ENCODE results near the gene ERGIC1.
A peak's percentile ranks its signal among the peaks of the same experiment; 100 is the strongest.
"Not testable (repeated sequence)": the region's sequence is repeated elsewhere in the genome, so short reads cannot be mapped to it uniquely, and the experiment has no call there.

Gene ERGIC1, protein sequence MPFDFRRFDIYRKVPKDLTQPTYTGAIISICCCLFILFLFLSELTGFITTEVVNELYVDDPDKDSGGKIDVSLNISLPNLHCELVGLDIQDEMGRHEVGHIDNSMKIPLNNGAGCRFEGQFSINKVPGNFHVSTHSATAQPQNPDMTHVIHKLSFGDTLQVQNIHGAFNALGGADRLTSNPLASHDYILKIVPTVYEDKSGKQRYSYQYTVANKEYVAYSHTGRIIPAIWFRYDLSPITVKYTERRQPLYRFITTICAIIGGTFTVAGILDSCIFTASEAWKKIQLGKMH

DNA sequence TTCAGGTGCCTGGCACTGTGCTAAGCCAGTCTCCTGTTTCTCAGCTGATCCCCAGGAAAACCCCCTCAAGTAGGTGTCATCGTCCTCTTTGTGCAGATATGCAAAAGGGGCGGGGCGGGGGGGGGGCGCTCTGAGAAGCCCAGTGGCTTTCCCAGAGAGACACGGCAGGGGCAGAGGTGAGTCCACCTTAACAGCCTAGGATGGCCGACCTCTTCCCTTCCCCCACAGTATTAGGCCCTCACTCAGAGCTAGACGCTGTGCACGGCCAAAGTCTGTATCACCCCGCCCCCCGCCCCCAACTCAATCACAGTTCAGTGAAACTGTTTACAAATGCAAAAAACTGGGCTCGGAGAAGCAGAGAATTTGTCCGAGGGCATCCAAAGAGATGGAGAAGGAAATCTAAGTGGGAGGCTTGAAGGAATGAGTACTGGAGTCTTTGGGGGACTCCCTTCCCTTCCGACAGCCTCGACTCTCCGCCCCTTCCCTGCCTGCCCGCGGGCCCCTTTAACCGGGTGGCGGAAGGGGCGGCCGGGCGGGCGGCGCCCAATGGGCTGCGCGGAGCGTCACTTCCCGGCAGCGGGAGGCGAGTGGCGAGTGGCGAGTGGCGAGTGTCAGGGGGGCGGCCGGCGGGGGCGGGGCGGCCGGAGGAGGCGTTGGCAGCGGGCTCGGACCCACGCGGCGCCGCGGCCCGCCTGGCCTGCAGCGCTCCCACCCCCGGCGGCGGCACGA is at the start of gene ERGIC1:
TSS of gene ERGIC1 (plus strand) at position 566 of the 729 bp plus-strand sequence. CDS start at position 729, 163 bp downstream.
- peak; percentile 72 for FAIRE-seq
- peak; percentile 66 for DNase-seq (ENCODE audit: extremely low spot score, insufficient read length, low read depth)

DNA sequence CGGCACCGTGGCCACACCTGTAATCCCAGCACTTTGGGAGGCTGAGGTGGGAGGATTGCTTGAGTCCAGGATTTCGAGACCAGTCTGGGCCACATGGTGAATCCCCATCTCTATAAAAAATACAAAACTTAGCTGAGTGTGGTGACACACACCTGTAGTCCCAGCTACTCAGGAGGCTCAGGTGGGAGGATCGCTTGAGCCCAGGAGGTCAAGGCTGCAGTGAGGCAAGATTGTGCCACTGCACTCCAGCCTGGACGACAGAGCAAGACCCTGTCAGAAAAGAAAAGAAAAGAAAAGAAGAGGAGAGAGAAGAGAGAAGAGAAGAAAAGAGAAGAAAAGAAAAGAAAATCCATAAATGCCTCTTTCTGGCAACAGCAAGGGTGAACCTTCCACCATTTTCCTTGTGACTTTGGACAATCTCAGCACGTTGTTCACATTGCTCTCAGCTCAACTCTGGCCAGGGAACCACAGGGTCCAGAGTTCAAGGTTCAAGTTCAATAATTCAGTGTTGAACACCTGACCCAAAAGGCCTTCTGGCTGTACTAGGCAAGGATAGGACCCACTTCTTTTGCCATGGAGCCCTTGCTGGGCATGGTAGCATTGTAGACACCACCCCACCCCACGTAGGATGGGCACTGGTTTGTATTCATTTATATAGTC is 48.5 kb upstream of the ERGIC1 start:
- DNase-seq (ENCODE audit: extremely low spot score, insufficient read length, low read depth) (no peak), FAIRE-seq (no peak)

DNA sequence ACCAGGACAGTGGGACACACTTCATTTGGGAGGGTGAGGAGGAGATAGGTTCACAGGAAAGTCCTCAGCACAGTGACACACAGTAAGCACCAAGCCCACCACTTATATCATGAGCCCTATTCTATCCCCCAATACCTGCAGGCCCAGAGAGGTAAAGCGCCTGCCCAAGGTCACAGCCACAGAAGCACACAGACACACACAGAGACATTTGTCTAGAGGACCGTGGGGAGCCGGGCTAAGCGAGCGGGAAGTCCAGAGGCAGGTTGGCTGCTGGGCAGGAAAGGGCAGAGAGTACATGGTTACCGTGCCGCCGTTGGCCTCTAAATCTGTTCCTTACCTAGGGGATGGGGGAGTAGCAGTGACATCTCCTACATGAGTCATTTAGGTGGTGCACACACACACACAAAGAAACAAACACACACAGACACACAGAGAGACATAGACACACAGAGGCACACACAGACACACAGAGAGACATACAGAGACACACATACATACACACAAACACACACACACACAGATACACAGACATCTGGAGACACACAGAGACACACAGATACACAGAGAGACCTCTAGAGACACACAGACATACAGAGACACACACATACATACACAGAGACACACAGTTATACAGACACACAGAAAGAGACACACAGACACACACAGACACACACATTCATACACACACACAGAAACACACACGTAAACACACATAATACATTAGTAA is 47.2 kb upstream of the ERGIC1 start:
- DNase-seq (ENCODE audit: extremely low spot score, insufficient read length, low read depth) (no peak), FAIRE-seq (no peak)

DNA sequence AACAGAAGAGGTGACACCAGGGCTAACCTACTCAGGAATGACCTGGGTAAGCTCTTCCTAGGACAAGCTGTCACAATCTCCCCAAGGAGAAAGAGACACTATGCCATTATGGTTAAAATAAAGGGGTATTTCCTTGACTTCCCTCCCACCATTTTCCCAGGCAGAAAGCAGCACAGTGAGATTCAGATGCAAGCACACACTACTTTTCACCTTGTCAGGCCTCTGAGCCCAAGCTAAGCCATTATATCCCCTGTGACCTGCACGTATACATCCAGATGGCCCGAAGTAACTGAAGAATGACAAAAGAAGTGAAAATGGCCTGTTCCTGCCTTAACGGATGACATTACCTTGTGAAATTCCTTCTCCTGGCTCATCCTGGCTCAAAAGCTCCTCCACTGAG is 46.5 kb upstream of the ERGIC1 start:
- FAIRE-seq; DNase-seq (ENCODE audit: extremely low spot score, insufficient read length, low read depth): not testable (repeated sequence)

GRCh38 chr5:172788771-172789686 is 45.0 kb upstream of the ERGIC1 start:
- FAIRE-seq: no peak
- no peak for DNase-seq (ENCODE audit: extremely low spot score, insufficient read length, low read depth)

DNA sequence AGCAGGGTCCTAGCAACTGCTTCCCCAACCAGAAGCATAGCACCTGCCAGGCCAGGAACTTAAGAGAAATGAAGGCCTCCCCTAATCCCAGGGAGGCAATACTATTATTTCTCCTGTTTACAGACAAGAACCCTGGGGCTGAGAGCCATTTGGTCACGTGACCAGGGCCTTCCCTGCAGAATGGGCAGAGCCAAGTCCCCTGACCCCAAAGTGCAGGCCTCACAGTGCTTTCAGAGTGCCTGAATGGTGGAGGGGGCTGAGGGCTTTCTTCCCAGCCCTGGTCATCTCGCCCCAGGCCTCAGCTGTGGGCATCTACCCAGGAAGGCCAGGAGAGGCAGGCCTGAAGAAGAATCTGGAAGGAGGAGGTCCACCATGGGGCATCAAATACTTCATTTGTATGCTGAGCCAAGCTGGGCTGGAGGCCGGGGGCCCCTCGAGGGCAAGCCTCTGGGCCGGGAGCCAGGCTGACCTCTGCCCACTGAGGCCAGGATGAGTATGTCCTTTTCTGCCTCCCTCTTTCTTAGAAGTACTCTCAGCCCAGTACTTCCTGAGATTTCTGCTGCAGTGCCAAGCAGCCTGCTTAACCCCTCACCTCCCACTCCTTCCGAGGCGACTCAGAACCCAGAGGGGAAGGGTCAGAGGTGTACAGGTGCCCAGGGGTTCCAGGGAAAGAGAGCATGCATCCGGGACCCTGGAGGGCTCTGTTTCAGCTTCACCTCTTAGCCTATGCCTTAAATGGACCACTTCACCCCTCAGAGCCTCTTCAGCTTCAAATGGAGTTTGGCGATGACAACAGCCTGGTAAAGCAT is 44.2 kb upstream of the ERGIC1 start:
- DNase-seq (ENCODE audit: extremely low spot score, insufficient read length, low read depth): no peak
- no peak for FAIRE-seq

- no peak for DNase-seq (ENCODE audit: extremely low spot score, insufficient read length, low read depth)
- FAIRE-seq: no peak
Observed at GRCh38 chr5:172790496-172790889, 43.6 kb upstream of the ERGIC1 start.

DNA sequence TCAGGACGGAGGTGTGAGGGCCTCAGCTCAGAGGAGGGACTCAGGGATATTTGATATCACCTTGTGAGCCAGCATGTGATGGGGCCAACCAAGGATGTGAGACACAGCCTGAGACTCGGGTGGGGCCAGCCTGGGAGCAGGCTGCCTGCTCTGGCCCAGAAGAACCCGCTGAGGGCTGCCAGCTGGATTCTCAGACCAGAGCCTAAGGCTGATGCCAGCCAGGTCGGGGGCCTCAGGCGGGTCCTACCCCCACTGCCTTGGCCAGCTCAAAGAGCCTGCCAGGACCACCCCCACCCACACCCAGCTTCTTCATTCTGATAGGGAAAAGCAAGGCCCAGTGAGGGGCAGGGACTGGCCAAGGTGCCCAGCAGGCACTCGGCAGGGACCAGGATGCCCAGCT is 42.8 kb upstream of the ERGIC1 start:
- DNase-seq (ENCODE audit: extremely low spot score, insufficient read length, low read depth): no peak
- no peak for FAIRE-seq

DNA sequence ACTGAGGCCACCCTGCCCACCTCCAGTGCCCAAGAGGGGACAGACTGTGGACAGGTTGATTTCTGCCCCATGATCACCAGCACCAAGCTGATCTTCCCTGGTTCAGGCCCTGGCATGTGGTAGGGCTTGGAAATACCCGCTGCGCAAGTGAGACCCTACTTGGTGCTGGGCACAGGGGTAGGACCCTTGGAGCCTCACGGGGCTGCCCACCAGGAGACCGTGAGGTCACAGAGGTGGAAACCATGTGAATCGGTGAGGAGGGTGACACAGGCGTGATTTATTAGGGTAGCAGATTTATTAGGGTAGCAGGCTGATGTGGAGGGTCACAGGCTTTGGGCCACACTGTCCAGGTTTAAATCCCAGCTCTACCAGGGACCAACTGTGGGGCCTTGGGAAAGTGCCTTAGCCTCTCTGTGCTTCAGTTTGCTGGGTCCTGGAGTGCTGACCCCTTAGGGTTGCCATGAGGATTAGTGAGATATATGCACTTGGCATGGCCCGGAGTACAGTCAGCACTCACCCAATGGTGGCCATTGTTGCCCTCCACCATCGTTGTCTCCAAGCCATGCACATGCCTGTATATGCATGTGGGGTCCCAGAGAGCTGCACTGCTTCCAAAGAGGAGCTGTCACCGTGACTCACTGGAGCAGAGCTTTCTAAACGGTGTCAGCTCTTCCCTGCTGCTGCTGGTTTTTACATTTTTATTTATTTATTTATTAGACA is 42.2 kb upstream of the ERGIC1 start:
- DNase-seq (ENCODE audit: extremely low spot score, insufficient read length, low read depth) (no peak), FAIRE-seq (no peak)

GRCh38 chr5:172792701-172793570 is 41.1 kb upstream of the ERGIC1 start:
- DNase-seq (ENCODE audit: extremely low spot score, insufficient read length, low read depth): no peak
- no peak for FAIRE-seq

- DNase-seq (ENCODE audit: extremely low spot score, insufficient read length, low read depth): no peak
- no peak for FAIRE-seq
Observed at GRCh38 chr5:172793577-172794488, 40.2 kb upstream of the ERGIC1 start.

- FAIRE-seq (no peak), DNase-seq (ENCODE audit: extremely low spot score, insufficient read length, low read depth) (no peak)
Observed at GRCh38 chr5:172795318-172795977, 38.6 kb upstream of the ERGIC1 start.

DNA sequence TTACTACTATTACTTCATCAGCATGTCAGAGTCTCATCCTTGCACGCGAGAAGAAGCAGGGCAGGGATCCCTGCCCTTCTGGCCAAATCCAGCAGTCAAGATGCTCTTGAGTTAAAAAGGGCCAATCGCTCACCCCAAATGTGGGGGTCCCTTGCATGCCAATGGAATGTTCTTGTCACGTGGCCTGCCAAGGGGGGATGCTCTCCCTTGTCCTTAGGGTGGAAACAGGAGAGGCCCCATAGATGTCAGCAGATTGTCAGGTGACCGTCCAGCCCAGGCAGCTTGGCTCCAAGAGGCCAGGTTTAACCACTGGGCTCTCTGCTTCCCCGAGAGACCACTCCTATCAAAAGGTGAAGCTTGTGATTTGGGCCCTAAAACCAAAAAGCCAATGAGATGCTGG is 37.7 kb upstream of the ERGIC1 start:
- no peak for DNase-seq (ENCODE audit: extremely low spot score, insufficient read length, low read depth)
- FAIRE-seq: no peak

DNA sequence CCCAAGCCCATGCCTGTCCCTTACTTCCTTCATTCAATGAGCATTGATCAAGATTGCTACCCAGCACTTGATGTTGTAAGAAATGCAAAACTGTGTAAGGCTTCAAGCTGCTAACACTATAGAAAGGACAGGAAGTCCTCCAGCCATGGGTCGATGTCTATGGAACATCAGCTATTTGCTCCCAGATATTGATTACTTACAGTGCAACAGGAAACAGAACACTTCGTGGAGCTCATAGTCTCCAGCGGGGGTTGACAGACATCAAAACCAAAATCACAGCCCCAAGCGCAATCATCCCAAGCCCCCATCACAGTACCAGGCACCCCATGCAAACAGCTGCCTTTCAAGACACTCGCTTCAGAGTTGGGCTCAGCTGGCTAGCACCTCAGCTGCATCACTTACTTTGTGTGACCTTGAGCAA is 36.3 kb upstream of the ERGIC1 start:
- DNase-seq (ENCODE audit: extremely low spot score, insufficient read length, low read depth): no peak
- FAIRE-seq: no peak

DNA sequence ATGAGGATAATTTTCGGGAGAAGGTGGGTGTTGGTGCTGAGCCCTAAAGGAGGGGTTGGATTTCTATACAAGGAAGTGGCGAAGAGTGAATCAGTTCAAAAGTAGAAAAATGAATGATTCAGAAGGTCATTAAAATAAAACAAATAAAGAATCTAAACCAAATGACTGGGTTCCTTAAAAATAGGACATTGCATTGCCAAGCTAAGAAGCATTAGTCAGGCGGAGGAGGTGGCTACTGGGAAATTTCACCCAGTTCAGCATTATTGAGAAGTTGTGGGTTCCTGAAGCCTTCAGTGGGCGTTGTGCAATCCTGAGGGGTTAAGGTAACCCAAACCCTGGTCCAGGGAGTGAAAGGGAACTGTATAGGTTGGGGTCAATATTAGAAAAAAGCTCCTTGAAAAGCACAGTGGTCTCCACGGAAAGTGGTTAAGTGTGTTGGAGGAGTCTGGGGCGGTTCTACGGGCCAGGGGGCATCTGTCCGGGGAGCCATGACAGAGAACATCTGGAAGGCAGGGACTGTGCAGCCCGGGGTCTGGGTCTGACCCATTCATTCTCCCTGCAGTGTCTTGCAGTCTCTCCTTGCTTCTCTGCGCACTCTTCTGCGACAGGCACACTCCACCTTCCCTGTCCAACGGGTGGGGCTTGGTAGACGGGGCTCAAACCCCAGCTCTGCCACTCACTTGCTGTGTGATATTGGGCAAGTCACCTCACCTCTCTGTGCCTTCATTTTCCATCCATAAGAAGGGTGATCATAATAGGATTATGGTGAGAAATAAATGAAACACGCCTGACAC is 35.4 kb upstream of the ERGIC1 start:
- no peak for DNase-seq (ENCODE audit: extremely low spot score, insufficient read length, low read depth)
- no peak for FAIRE-seq
